H1 (cell line): ENCODE results near the gene SMIM20. TPM values are rescaled to one million over a fixed set of nuclear protein-coding genes. Genes with fewer than 3 reads are reported as not detected.

Experiments
- CTCF ChIA-PET: fragments of 300-600 bp; sonication (Branson Sonifier 250); formaldehyde crosslinking; loops from one replicate; lab custom pipeline; 2021; ENCODE audit not compliant: partially characterized antibody; lab: Charles Lee
- POLR2A ChIA-PET: fragments of 300-600 bp; sonication (Branson Sonifier 250); formaldehyde crosslinking; loops from one replicate; lab custom pipeline; 2021; ENCODE audit warnings: inconsistent platforms; ENCODE audit not compliant: partially characterized antibody; lab: Charles Lee
- DNase-seq, 2 experiments: peaks; one replicate each; pipeline versions ENCODE4 v3.0.0 to v3.0.0-alpha.2; 2010 to 2022; ENCODE audit warnings: low spot score in 2 of 2, low read depth in 1 of 2, mixed read lengths in 1 of 2
- FAIRE-seq: peaks from 2 replicates; lab custom pipeline; 2011; peaks lifted over from hg19 to GRCh38; lab: Jason Lieb, UNC
- H2AFZ ChIP-seq: 2 replicates; pipeline ENCODE4 v1.8.1; 2012; ENCODE audit warnings: low read length, inconsistent platforms
- H2AK5ac ChIP-seq: 2 replicates; pipeline ENCODE4 v1.6.1; 2013; ENCODE audit warnings: low read depth, low read length
- H2BK120ac ChIP-seq: replicated peaks from 2 replicates; pipeline ENCODE3; 2013; ENCODE audit warnings: low read depth, low read length, inconsistent platforms
- H2BK12ac ChIP-seq: 2 replicates; pipeline ENCODE4 v1.6.1; 2013; ENCODE audit warnings: low read depth, low read length
- H2BK15ac ChIP-seq: 2 replicates; pipeline ENCODE4 v1.6.1; 2013; ENCODE audit warnings: low read length
- H2BK20ac ChIP-seq: 2 replicates; pipeline ENCODE4 v1.6.1; 2013; ENCODE audit warnings: low read length
- H2BK5ac ChIP-seq: 2 replicates; pipeline ENCODE4 v1.6.1; 2013; ENCODE audit warnings: low read depth, low read length
- H3K14ac ChIP-seq: 2 replicates; pipeline ENCODE4 v1.6.1; 2013; ENCODE audit warnings: inconsistent platforms; ENCODE audit not compliant: insufficient read length
- H3K18ac ChIP-seq: 2 replicates; pipeline ENCODE4 v1.6.1; 2013; ENCODE audit warnings: low read length; ENCODE audit errors: extremely low read depth
- H3K23ac ChIP-seq: 2 replicates; pipeline ENCODE4 v1.6.1; 2013; ENCODE audit warnings: inconsistent platforms; ENCODE audit not compliant: insufficient read length
- H3K23me2 ChIP-seq: 2 replicates; pipeline ENCODE4 v1.6.1; 2013; ENCODE audit warnings: low read depth, low read length
- H3K27ac ChIP-seq: 2 replicates; pipeline ENCODE4 v1.6.1; 2011; ENCODE audit warnings: low read depth, low read length, inconsistent platforms
- H3K27me3 ChIP-seq, 4 experiments: replicated peaks in 1 of 4; 1 replicate in 1 of 4; 2 replicates in 3 of 4; pipeline versions ENCODE4 v1.6.1 to v1.8.1; 2011 to 2013; ENCODE audit warnings: low read length in 3 of 4, mild to moderate bottlenecking in 3 of 4, inconsistent platforms in 2 of 4, mixed read lengths in 2 of 4, moderate library complexity in 1 of 4; ENCODE audit not compliant: control insufficient read depth in 3 of 4, insufficient read depth in 3 of 4; ENCODE audit errors: extremely low read depth in 1 of 4
- H3K36me3 ChIP-seq, 4 experiments: 2 replicates each; pipeline versions ENCODE4 v1.6.1 to v1.8.1; 2011 to 2013; ENCODE audit warnings: mild to moderate bottlenecking in 4 of 4, low read length in 3 of 4, moderate library complexity in 2 of 4, control low read depth in 1 of 4, inconsistent platforms in 1 of 4; ENCODE audit not compliant: insufficient read depth in 4 of 4, control insufficient read depth in 2 of 4
- H3K4ac ChIP-seq: replicated peaks from 2 replicates; pipeline ENCODE3; 2013; ENCODE audit warnings: low read length, low read depth, mixed read lengths, inconsistent platforms; ENCODE audit not compliant: insufficient read length
- H3K4me1 ChIP-seq, 4 experiments: replicated peaks in 1 of 4; 1 replicate in 1 of 4; 2 replicates in 3 of 4; pipeline versions ENCODE4 v1.6.1 to v1.8.1; 2011 to 2013; ENCODE audit warnings: low read length in 3 of 4, inconsistent platforms in 2 of 4, mixed read lengths in 1 of 4; ENCODE audit not compliant: insufficient read depth in 4 of 4, control insufficient read depth in 3 of 4
- H3K4me2 ChIP-seq, 2 experiments: 2 replicates each; pipeline versions ENCODE4 v1.6.1 to v1.8.1; 2011 to 2013; ENCODE audit warnings: low read depth in 2 of 2, low read length in 2 of 2, control low read depth in 1 of 2, inconsistent platforms in 1 of 2, mild to moderate bottlenecking in 1 of 2; ENCODE audit not compliant: insufficient read depth in 1 of 2
- H3K4me3 ChIP-seq, 4 experiments: fragments of 200-600, 300-600 bp in 1 of 4; sonication (generic), shearing (Covaris generic), sonication (Bioruptor Twin) in 1 of 4; 2 replicates each; pipeline versions ENCODE4 v1.5.1 to v1.8.1; 2011 to 2016; ENCODE audit warnings: low read length in 4 of 4, low read depth in 3 of 4, control low read depth in 2 of 4, inconsistent platforms in 2 of 4, mild to moderate bottlenecking in 2 of 4, mixed read lengths in 1 of 4, moderate library complexity in 1 of 4; ENCODE audit not compliant: insufficient read depth in 2 of 4; ENCODE audit errors: extremely low read depth in 1 of 4
- H3K56ac ChIP-seq: replicated peaks from 2 replicates; pipeline ENCODE3; 2013; ENCODE audit warnings: low read depth, mild to moderate bottlenecking, mixed read lengths, low read length, inconsistent platforms; ENCODE audit not compliant: insufficient read length
- H3K79me1 ChIP-seq: 2 replicates; pipeline ENCODE4 v1.6.1; 2013; ENCODE audit warnings: low read depth, low read length, control low read depth
- H3K79me2 ChIP-seq, 2 experiments: 2 replicates each; pipeline versions ENCODE4 v1.6.1 to v1.8.1; 2012 to 2013; ENCODE audit warnings: low read length in 2 of 2, mild to moderate bottlenecking in 2 of 2, inconsistent platforms in 1 of 2; ENCODE audit not compliant: insufficient read depth in 2 of 2, control insufficient read depth in 1 of 2
- H3K9ac ChIP-seq, 4 experiments: replicated peaks in 1 of 4; 1 replicate in 1 of 4; 2 replicates in 3 of 4; pipeline versions ENCODE4 v1.6.1 to v1.8.1; 2011 to 2013; ENCODE audit warnings: low read depth in 3 of 4, low read length in 3 of 4, control low read depth in 2 of 4, mild to moderate bottlenecking in 2 of 4, moderate library complexity in 2 of 4, inconsistent platforms in 1 of 4; ENCODE audit errors: extremely low read depth in 1 of 4
- H3K9me3 ChIP-seq, 2 experiments: 2 replicates each; pipeline versions ENCODE4 v1.6.1 to v1.8.1; 2012 to 2013; ENCODE audit warnings: mild to moderate bottlenecking in 2 of 2, moderate library complexity in 2 of 2, control low read depth in 1 of 2, inconsistent platforms in 1 of 2, low read depth in 1 of 2, low read length in 1 of 2, mixed read lengths in 1 of 2; ENCODE audit not compliant: insufficient read depth in 2 of 2
- H4K20me1 ChIP-seq, 2 experiments: replicated peaks in 1 of 2; 2 replicates each; pipeline versions ENCODE3 to v1.8.1; 2011 to 2013; ENCODE audit warnings: inconsistent platforms in 2 of 2, low read length in 2 of 2, mild to moderate bottlenecking in 1 of 2; ENCODE audit not compliant: insufficient read depth in 2 of 2, control insufficient read depth in 1 of 2
- H4K5ac ChIP-seq: 2 replicates; pipeline ENCODE4 v1.6.1; 2013; ENCODE audit warnings: low read length, low read depth, mixed read lengths, inconsistent platforms; ENCODE audit not compliant: insufficient read length
- H4K8ac ChIP-seq: 2 replicates; pipeline ENCODE4 v1.8.0; 2013; ENCODE audit warnings: mild to moderate bottlenecking, moderate library complexity, low read length, inconsistent platforms; ENCODE audit not compliant: insufficient read depth; ENCODE audit errors: extremely low read depth
- H4K91ac ChIP-seq: replicated peaks from 2 replicates; pipeline ENCODE3; 2013; ENCODE audit warnings: low read length, mixed read lengths, inconsistent platforms; ENCODE audit not compliant: insufficient read length
- ATF3 ChIP-seq: IDR thresholded peaks from 2 replicates; pipeline ENCODE4 v1.6.1; 2011; ENCODE audit warnings: low read depth, mild to moderate bottlenecking, low read length; ENCODE audit not compliant: insufficient read depth
- KDM4A ChIP-seq: IDR thresholded peaks from one replicate; pipeline ENCODE4 v1.7.1; 2012; ENCODE audit warnings: low read depth, mild to moderate bottlenecking, moderate library complexity, low read length, inconsistent platforms; ENCODE audit not compliant: severe bottlenecking
- TAF1 ChIP-seq: IDR thresholded peaks from 2 replicates; pipeline ENCODE4 v1.6.1; 2011; ENCODE audit warnings: mild to moderate bottlenecking, low read depth, low read length
- WGBS, 2 experiments: shearing (Covaris generic) in 1 of 2; methylation state at CpG; one replicate each; pipeline versions ENCODE4 v1.1.6 to v1.1.7; 2013 to 2015; ENCODE audit warnings: low lambda C conversion rate in 2 of 2, mixed read lengths in 2 of 2, inconsistent platforms in 1 of 2, low coverage in 1 of 2, missing lambda C conversion rate in 1 of 2; ENCODE audit not compliant: insufficient replicate concordance in 2 of 2, insufficient coverage in 1 of 2, insufficient read length in 1 of 2; ENCODE audit errors: extremely low coverage in 1 of 2, missing lambda C conversion rate in 1 of 2; 5-methylcytosine and 5-hydroxymethylcytosine counted together
- polyA plus RNA-seq, 7 experiments: library from polyadenylated mRNA; depleted of rRNA in 3 of 7; stranded (reverse) in 5 of 7; unstranded in 2 of 7; fragments of >200 nt in 5 of 7; fragments of 200-250 nt in 2 of 7; gene quantifications; 1 replicate in 5 of 7; 2 replicates in 1 of 7; 4 replicates in 1 of 7; pipeline versions ENCODE4 v1.2.1 to v1.2.3, GENCODE V29; 2011 to 2013; ENCODE audit warnings: missing spikeins in 2 of 7, mixed read lengths in 2 of 7
- total RNA-seq: library from RNA; stranded (reverse); fragmentation: NEBNext Ultra II Directional; extraction: Animal tissue kit (Norgen Biotek cat#: 25700); gene quantifications from 2 replicates; pipeline ENCODE4 v1.2.1, GENCODE V29; 2021

The SMIM20 gene
- total and polyA plus RNA-seq, 2 of the 8 experiments (the other 6 are each of a cell fraction or from before 2014, with no cell fraction given): 21.9 to 36.9 TPM

GRCh38 chr4:25941457-25942221, 27.6 kb downstream of the SMIM20 start:
- 88% methylated on average over 3 of the region's 3 CpGs; no CpG with 5 or more reads in 1 of the 2 experiments for WGBS, 2 experiments

More at GRCh38 chr4:25941457-25942221, 27.6 kb downstream of the SMIM20 start:
- no peak overlapping the region for H4K5ac ChIP-seq
- no peaks in the 10 kb centered on the region for H3K23me2 ChIP-seq
- H3K79me1 ChIP-seq: no peaks in the 10 kb centered on the region
- no peaks in the 10 kb centered on the region for H3K9me3 ChIP-seq
- FAIRE-seq: no peak
- no peak overlapping the region for H4K91ac ChIP-seq
- H2BK15ac ChIP-seq: no peak overlapping the region
- no peak overlapping the region for H2BK120ac ChIP-seq
- H3K79me2 ChIP-seq: no peaks in the 10 kb centered on the region
- TF ChIP-seq TAF1 (no peak), KDM4A (no peak), ATF3 (no peak)
- TF ChIP-seq, all 59 proteins: peak for 0
- no peak overlapping the region for H2BK5ac ChIP-seq
- DNase-seq: no peak
- H3K4me3 ChIP-seq: no peak overlapping the region
- no peak overlapping the region for H3K23ac ChIP-seq
- no peak overlapping the region for H4K8ac ChIP-seq
- H4K20me1 ChIP-seq: no peaks in the 10 kb centered on the region
- H3K9ac ChIP-seq: no peak overlapping the region
- H3K4me2 ChIP-seq: no peak overlapping the region
- ChIA-PET CTCF (interaction anchor here (1.0 to 2.0 kb wide), 5 partner anchors 12 to 84 kb away, joined by 3 to 7 read pairs (median 4); no protein-coding TSS in a partner anchor), POLR2A (interaction anchor here (1.4 kb wide), 1 partner anchor 12 kb away, joined by 3 read pairs; no protein-coding TSS in a partner anchor)
- no peaks in the 10 kb centered on the region for H3K27me3 ChIP-seq
- no peaks in the 10 kb centered on the region for H3K4me1 ChIP-seq
- no peak overlapping the region for H3K18ac ChIP-seq
- no peak overlapping the region for H3K27ac ChIP-seq
- H3K4ac ChIP-seq: no peak overlapping the region
- no peak overlapping the region for H2BK20ac ChIP-seq
- no peak overlapping the region for H2BK12ac ChIP-seq
- H2AFZ ChIP-seq: no peak overlapping the region
- no peak overlapping the region for H3K14ac ChIP-seq
- no peaks in the 10 kb centered on the region for H3K36me3 ChIP-seq
- no peak overlapping the region for H2AK5ac ChIP-seq
- H3K56ac ChIP-seq: no peak overlapping the region
